Right cardiac atrium (tissue), 5 donors: ENCODE data around the gene RIMKLB. TPM values are rescaled to one million over a fixed set of nuclear protein-coding genes. Genes with fewer than 3 reads are reported as not detected.
"Not testable (repeated sequence)": the region's sequence is repeated elsewhere in the genome, so short reads cannot be mapped to it uniquely, and the experiment has no call there.

Experiments used
- ATAC-seq, 2 donors: fragments of 200-7000 bp; cut with Tn5 transposase; one replicate each; pipeline versions ENCODE4 v1.8.0 to v1.9.1; 2020; ENCODE audit warnings: moderate library complexity in 2 of 2, mild to moderate bottlenecking in 1 of 2
- DNase-seq, 3 donors: peaks; one replicate each; pipeline ENCODE4 v3.0.0-alpha.2; 2020
- H3K27ac ChIP-seq: one replicate; pipeline ENCODE4 v1.5.1; 2013; ENCODE audit warnings: mild to moderate bottlenecking, low read length, control low read depth, moderate library complexity
- H3K27me3 ChIP-seq: one replicate; pipeline ENCODE4 v1.6.1; 2013; ENCODE audit not compliant: control insufficient read depth, insufficient read depth
- H3K4me1 ChIP-seq: one replicate; pipeline ENCODE4 v1.6.1; 2013; ENCODE audit warnings: low read length; ENCODE audit not compliant: control insufficient read depth, insufficient read depth
- H3K4me3 ChIP-seq: one replicate; pipeline ENCODE4 v1.5.1; 2013; ENCODE audit warnings: low read length, control low read depth
- H3K9me3 ChIP-seq: one replicate; pipeline ENCODE4 v1.6.1; 2013; ENCODE audit warnings: low read length; ENCODE audit not compliant: control insufficient read depth
- WGBS: extraction: QIAGEN DNeasy Blood & Tissue Kit; methylation state at CpG from one replicate; pipeline ENCODE4 v1.1.7; 2013; 5-methylcytosine and 5-hydroxymethylcytosine counted together
- intact Hi-C, 4 donors: fragments of 100-400 bp; cut with DNase I; formaldehyde crosslinking; loops; one replicate each; pipeline versions ENCODE4 v1.11.0 to v1.14.0; 2022 to 2023
- polyA plus RNA-seq: library from polyadenylated mRNA; stranded (reverse); fragments of 200-250 nt; gene quantifications from one replicate; pipeline ENCODE4 v1.2.3, GENCODE V29; 2013
- total RNA-seq, 4 donors: library from RNA; stranded (reverse); fragmentation: NEBNext Ultra II Directional; extraction: Animal tissue kit (Norgen Biotek cat#: 25700); gene quantifications; one replicate each; pipeline ENCODE4 v1.2.1, GENCODE V29; 2021
- donor health status: healthy with polysubstance abuse.
- donor health status: DM: no; HTN: yes; CAD: no.
- donor health status: DM: no; HTN: no; CAD: no.
- donor health status: DM: no; HTN: yes; CAD: no; lungs with severe emphysema.
- donor health status: DM: yes; HTN: yes; CAD: no.

The RIMKLB gene
- total and polyA plus RNA-seq, 5 donors: 11.3 to 17.6 (median 13.9) TPM

GRCh38 chr12:8796831-8797626 is 99.2 kb downstream of the RIMKLB start:
- Histone ChIP-seq H3K4me3 (no peak overlapping the region), H3K4me1 (no peaks in the 10 kb centered on the region), H3K27ac (no peak overlapping the region), H3K9me3 (no peaks in the 10 kb centered on the region), H3K27me3 (no peaks in the 10 kb centered on the region)
- ATAC-seq: no peak
- intact Hi-C loops: no loop called here
- DNase-seq: no peak
- 71% methylated on average over 5 of the region's 5 CpGs for WGBS

GRCh38 chr12:8801213-8801612 is 103.4 kb downstream of the RIMKLB start:
- H3K4me1 ChIP-seq, intact Hi-C loops, H3K4me3 ChIP-seq, H3K27ac ChIP-seq, ATAC-seq, H3K9me3 ChIP-seq, H3K27me3 ChIP-seq, DNase-seq: not testable (repeated sequence)
- 92% methylated on average over 3 of the region's 3 CpGs for WGBS

GRCh38 chr12:8804833-8805232 is 107.0 kb downstream of the RIMKLB start:
- ATAC-seq, DNase-seq, H3K4me1 ChIP-seq, H3K4me3 ChIP-seq, H3K27me3 ChIP-seq, H3K27ac ChIP-seq, H3K9me3 ChIP-seq, intact Hi-C loops: not testable (repeated sequence)
- whole genome bisulfite sequencing: 75% methylated on average over 3 of the region's 3 CpGs

GRCh38 chr12:8805487-8805886 is 107.7 kb downstream of the RIMKLB start:
- ATAC-seq, H3K27me3 ChIP-seq, DNase-seq, intact Hi-C loops, H3K27ac ChIP-seq, H3K9me3 ChIP-seq, H3K4me3 ChIP-seq, H3K4me1 ChIP-seq: not testable (repeated sequence)
- 83% methylated on average over 11 of the region's 11 CpGs for WGBS

- ATAC-seq, H3K27ac ChIP-seq, intact Hi-C loops, H3K4me3 ChIP-seq, H3K9me3 ChIP-seq, DNase-seq, H3K27me3 ChIP-seq, H3K4me1 ChIP-seq: not testable (repeated sequence)
- 85% methylated on average over 11 of the region's 11 CpGs for WGBS
Observed at GRCh38 chr12:8807084-8807483, 109.3 kb downstream of the RIMKLB start.

GRCh38 chr12:8810112-8810511 is 112.3 kb downstream of the RIMKLB start:
- ATAC-seq, DNase-seq, H3K9me3 ChIP-seq, H3K4me1 ChIP-seq, H3K4me3 ChIP-seq, H3K27ac ChIP-seq, intact Hi-C loops, H3K27me3 ChIP-seq: not testable (repeated sequence)
- 75% methylated on average over 7 of the region's 7 CpGs for WGBS

GRCh38 chr12:8813572-8814357 is 116.0 kb downstream of the RIMKLB start:
- Histone ChIP-seq H3K27me3 (no peaks in the 10 kb centered on the region), H3K4me1 (no peaks in the 10 kb centered on the region), H3K4me3 (no peak overlapping the region), H3K27ac (no peak overlapping the region), H3K9me3 (no peaks in the 10 kb centered on the region)
- DNase-seq: no peak
- 74% methylated on average over 5 of the region's 5 CpGs for WGBS
- no peak for ATAC-seq
- intact Hi-C loops: no loop called here

- Histone ChIP-seq H3K4me1 (no peaks in the 10 kb centered on the region), H3K4me3 (no peak overlapping the region), H3K9me3 (no peaks in the 10 kb centered on the region), H3K27me3 (no peaks in the 10 kb centered on the region), H3K27ac (no peak overlapping the region)
- intact Hi-C loops: loop anchor here in 1 of 4 donors (5.0 kb wide), 1 partner anchor 129 kb away; no protein-coding TSS in a partner anchor
- ATAC-seq (no peak), DNase-seq (no peak)
- WGBS: 92% methylated on average over 3 of the region's 3 CpGs
Observed at GRCh38 chr12:8816448-8817050, 118.8 kb downstream of the RIMKLB start.

- H3K27ac ChIP-seq: no peak overlapping the region
- no peaks in the 10 kb centered on the region for H3K27me3 ChIP-seq
- intact Hi-C loops: loop anchor here in 1 of 4 donors (5.0 kb wide), 1 partner anchor 131 kb away; no protein-coding TSS in a partner anchor
- H3K4me1 ChIP-seq: no peaks in the 10 kb centered on the region
- ATAC-seq: no peak
- no peak overlapping the region for H3K4me3 ChIP-seq
- H3K9me3 ChIP-seq: no peaks in the 10 kb centered on the region
- 100% methylated on average over 1 of the region's 1 CpG for WGBS
- no peak for DNase-seq
Observed at GRCh38 chr12:8817856-8818255, 120.1 kb downstream of the RIMKLB start.

- ATAC-seq: no peak
- WGBS: 81% methylated on average over 2 of the region's 2 CpGs
- intact Hi-C loops: loop anchor here in 1 of 4 donors (5.0 kb wide), 1 partner anchor 131 kb away; no protein-coding TSS in a partner anchor
- Histone ChIP-seq H3K27me3 (no peaks in the 10 kb centered on the region), H3K4me1 (no peaks in the 10 kb centered on the region), H3K9me3 (no peaks in the 10 kb centered on the region), H3K4me3 (no peak overlapping the region), H3K27ac (no peak overlapping the region)
- DNase-seq: no peak
Observed at GRCh38 chr12:8818526-8818925, 120.7 kb downstream of the RIMKLB start.

GRCh38 chr12:8819666-8819980 is 121.8 kb downstream of the RIMKLB start:
- Histone ChIP-seq H3K9me3 (no peaks in the 10 kb centered on the region), H3K4me3 (no peak overlapping the region), H3K4me1 (no peaks in the 10 kb centered on the region), H3K27ac (no peak overlapping the region), H3K27me3 (no peaks in the 10 kb centered on the region)
- ATAC-seq (no peak), DNase-seq (no peak)
- intact Hi-C loops: loop anchor here in 1 of 4 donors (5.0 kb wide), 1 partner anchor 132 kb away; no protein-coding TSS in a partner anchor
- 31% methylated on average over 5 of the region's 5 CpGs for WGBS
